DLD1 (cell line): ENCODE data around the gene WDR88.
"Not testable (repeated sequence)": the region's sequence is repeated elsewhere in the genome, so short reads cannot be mapped to it uniquely, and the experiment has no call there.

Experiments
- in situ Hi-C: cut with HindIII; loops from 2 replicates; pipeline ENCODE4 v1.10.0; 2017; ENCODE audit warnings: low sequenced_read_pairs

The WDR88 gene

GRCh38 chr19:33125929-33126388, 6.0 kb upstream of the WDR88 start:
- in situ Hi-C loops: no loop called here

DNA sequence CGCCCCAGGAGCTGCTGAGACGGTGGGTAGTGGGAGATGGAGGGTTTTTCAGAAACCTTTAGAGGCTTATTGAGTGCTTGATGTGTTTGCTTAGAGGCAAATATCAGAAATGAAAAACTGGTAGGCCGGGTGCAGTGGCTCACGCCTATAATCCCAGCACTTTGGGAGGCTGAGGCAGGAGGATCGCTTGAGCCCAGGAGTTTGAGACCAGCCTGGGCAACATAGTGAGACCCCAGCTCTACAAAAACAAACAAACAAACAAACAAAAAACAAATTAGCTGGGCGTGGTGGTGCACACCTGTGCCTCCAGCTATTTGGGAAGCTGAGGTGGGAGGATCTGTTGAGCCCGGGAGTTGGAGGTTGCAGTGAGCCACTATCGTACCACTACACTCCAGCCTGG, 5.2 kb upstream of the WDR88 start:
- in situ Hi-C loops: not testable (repeated sequence)

GRCh38 chr19:33129901-33130300, 2.0 kb upstream of the WDR88 start:
- in situ Hi-C loops: no loop called here

GRCh38 chr19:33130433-33130832, 1.5 kb upstream of the WDR88 start:
- in situ Hi-C loops: no loop called here

- in situ Hi-C loops: no loop called here
These were observed 511 bp downstream of the WDR88 start for GRCh38 chr19:33132425-33132824.

GRCh38 chr19:33133438-33134031, 1.6 kb downstream of the WDR88 start:
- in situ Hi-C loops: no loop called here

GRCh38 chr19:33134571-33135041, 2.7 kb downstream of the WDR88 start:
- in situ Hi-C loops: no loop called here

DNA sequence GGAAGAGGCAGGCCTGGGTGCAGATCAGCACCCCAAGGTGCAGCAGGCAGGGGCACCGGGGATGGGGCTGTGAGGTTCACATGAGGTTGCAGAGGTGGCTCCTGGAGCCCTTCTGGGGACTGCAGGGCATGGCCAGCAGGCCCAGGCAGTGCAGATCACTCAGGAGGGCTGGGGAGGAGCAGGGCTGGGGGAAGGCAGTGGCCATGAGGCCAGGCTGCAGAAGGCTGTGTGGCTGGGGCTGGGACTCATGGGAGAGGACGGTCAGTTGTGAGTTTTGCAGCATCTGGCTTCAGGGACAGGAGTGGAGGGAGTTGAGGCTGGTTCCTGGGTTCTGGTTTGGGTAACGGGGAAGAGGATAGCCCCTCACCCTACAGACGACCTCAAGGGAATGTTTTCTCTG, 7.3 kb downstream of the WDR88 start:
- in situ Hi-C loops: no loop called here

- in situ Hi-C loops: no loop called here
These were observed 12.0 kb downstream of the WDR88 start for GRCh38 chr19:33143897-33144405.

DNA sequence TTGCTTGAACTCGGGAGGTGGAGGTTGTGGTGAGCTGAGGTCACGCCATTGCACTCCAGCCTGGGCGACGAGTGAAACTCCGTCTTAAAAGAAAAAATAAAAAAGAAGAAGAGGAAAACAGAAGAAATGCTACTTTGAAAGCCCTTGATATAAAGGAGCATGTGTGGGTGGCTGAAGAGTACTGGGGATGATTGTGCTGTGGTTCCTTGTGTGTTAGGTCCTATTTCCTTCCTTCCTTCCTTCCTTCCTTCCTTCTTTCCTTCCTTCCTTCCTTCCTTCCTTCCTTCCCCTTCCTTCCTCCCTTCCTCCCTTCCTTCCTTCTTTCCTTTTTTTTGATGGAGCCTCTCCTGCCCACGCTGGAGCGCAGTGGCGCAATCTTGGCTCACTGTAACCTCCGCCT, 14.3 kb downstream of the WDR88 start:
- in situ Hi-C loops: no loop called here

- in situ Hi-C loops: no loop called here
These were observed 15.6 kb downstream of the WDR88 start for GRCh38 chr19:33147538-33147937.

DNA sequence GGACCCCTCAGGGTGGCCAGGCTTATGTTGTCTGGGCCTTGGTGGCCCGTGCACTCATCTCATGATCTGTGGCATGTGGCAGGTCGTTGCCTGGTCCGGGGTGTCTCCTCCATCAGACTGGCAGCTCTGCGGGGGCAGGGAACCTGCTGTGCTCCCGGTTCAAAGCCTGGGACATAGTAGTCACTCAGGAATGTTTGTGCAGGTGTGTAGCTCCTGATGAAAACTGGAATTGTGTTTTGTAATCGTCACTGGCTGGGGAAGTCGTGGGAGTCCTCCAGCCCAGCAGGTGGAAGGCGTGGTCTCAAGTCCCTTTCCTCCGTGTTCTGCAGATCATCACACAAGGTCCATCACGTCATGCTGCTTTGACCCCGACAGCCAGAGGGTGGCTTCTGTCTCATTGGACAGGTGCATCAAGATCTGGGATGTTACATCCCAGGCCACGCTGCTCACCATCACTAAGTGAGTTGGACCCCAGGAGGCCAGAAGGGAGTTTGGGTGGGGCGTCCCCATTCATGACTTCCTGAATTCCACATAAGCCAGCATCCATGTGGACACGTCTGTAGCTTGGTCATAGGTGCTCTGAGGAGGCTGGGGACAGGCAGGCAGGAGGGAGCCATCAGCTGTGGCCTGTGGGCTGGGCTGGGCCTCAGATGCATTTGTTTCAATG, 19.1 kb downstream of the WDR88 start:
- in situ Hi-C loops: no loop called here

DNA sequence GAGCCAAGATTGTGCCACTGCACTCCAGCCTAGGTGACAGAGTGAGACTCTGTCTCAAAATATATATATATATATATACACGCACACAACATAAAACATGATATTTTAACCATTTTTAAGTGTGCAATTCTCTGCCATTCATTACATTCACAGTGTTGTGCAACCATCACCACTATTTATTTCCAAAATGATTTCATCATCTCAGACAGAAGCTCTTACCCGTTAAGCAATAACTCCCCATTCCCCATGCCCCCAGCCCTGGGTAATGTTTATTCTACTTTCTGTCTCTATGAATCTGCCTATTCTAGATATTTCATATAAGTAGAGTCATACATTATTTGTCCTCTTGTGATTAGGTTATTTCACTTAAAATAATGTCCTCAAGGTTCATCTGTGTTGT, 20.3 kb downstream of the WDR88 start:
- in situ Hi-C loops: no loop called here

DNA sequence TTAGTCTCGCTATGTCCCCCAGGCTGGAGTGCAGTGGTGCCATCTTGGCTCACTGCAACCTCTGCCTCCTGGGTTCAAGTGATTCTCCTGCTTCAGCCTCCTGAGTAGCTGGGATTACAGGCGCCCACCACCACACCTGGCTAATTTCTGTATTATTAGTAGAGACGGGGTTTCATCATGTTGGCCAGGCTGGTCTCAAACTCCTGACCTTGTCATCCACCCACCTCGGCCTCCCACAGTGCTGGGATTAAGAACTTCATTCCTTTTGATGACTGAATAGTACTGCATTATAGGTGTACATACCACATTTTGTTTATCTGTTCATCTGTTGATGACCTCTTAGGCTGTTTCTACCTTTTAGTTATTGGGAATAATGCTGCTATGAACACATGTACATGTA, 20.7 kb downstream of the WDR88 start:
- in situ Hi-C loops: not testable (repeated sequence)

DNA sequence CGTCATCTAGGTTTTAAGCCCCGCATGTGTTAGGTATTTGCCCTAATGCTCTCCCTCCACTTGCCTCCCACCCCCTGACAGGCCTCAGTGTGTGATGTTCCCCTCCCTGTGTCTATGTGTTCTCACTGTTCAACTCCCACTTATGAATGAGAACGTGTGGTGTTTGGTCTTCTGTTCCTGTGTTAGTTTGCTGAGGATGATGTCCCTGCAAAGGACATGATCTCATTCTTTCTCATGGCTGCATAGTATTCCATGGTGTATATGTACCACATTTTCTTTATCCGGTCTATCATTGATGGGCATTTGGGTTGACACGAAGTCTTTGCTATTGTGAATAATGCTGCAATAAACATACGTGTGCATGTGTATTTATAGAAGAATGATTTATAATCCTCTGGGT, 22.4 kb downstream of the WDR88 start:
- in situ Hi-C loops: not testable (repeated sequence)

- in situ Hi-C loops: no loop called here
These were observed 24.4 kb downstream of the WDR88 start for GRCh38 chr19:33156334-33156733.

- in situ Hi-C loops: no loop called here
These were observed 26.0 kb downstream of the WDR88 start for GRCh38 chr19:33157906-33158305.

GRCh38 chr19:33158365-33158764, 26.5 kb downstream of the WDR88 start:
- in situ Hi-C loops: no loop called here

DNA sequence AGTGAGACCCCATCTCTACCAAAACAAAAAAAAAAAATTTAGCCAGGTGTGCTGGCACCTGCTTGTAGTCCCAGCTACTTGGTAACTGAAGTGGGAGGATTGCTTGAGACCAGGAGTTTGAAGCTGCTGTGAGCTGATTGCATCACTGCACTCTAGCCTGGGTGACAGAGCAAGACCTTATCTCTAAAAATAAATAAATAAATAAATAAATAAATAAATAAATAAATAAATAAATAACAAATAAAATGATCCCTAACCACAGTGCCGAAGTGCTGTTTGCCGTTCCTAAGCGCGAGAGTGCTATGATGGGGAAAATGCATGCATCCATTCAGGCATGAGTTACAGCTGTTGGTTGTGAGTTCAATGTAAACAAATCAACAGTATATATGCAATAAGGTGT, 27.2 kb downstream of the WDR88 start:
- in situ Hi-C loops: no loop called here

- in situ Hi-C loops: loop anchor here (10.0 kb wide), 1 partner anchor 135 kb away; no protein-coding TSS in a partner anchor
These were observed 28.0 kb downstream of the WDR88 start for GRCh38 chr19:33159893-33160292.

DNA sequence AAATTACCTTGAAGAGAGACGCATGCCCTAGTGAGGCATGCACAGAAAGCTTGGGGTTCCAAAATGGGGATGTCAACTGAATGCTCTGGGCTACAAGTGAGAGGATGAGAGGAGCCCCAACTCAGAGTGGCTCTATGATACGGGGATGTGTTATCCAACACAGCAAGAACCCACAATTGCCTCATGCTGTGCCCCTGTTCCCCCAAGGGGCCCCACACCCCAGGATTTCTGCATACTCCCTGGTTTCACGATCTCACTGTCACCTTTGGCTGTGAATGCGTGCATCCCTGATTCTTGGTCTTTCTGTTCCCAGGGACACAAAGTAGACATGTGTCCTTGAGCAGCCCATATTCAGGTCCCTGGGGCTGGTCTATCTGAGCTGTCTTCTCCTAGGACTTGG, 29.3 kb downstream of the WDR88 start:
- in situ Hi-C loops: loop anchor here (10.0 kb wide), 1 partner anchor 134 kb away; no protein-coding TSS in a partner anchor

GRCh38 chr19:33163481-33163880, 31.6 kb downstream of the WDR88 start:
- in situ Hi-C loops: loop anchor here (10.0 kb wide), 1 partner anchor 131 kb away; no protein-coding TSS in a partner anchor
